HG03354 (cell line): ENCODE results near the gene PCGF3.

Experiments
- ATAC-seq: cut with Tn5 transposase; IDR thresholded peaks from one replicate; pipeline ENCODE4 v1.9.1; 2021; ENCODE audit warnings: mild to moderate bottlenecking; ENCODE audit not compliant: unreplicated experiment, poor library complexity, severe bottlenecking

The PCGF3 gene

GRCh38 chr4:814312-814850, 108.7 kb downstream of the PCGF3 start:
- ATAC-seq: no peak

GRCh38 chr4:815464-816146, 110.0 kb downstream of the PCGF3 start:
- ATAC-seq: no peak

- no peak for ATAC-seq
These were observed 112.7 kb downstream of the PCGF3 start for GRCh38 chr4:818106-818921.

- no peak for ATAC-seq
These were observed 114.0 kb downstream of the PCGF3 start for GRCh38 chr4:819401-820229.
